WTC11 (cell line): ENCODE measurements around the gene MLXIPL.

Source experiments
- NR3C1 ChIP-seq: sonication (generic); formaldehyde crosslinking; conservative IDR thresholded peaks from 2 replicates; pipeline ENCODE4 v1.8.1; 2023; ENCODE audit warnings: low read depth, mild to moderate bottlenecking, missing genetic modification reagents
- PREB ChIP-seq: sonication (generic); formaldehyde crosslinking; IDR thresholded peaks from 2 replicates; pipeline ENCODE4 v1.8.1; 2022; ENCODE audit warnings: mild to moderate bottlenecking, missing genetic modification reagents, moderate library complexity, borderline replicate concordance
- ZNF138 ChIP-seq: sonication (generic); formaldehyde crosslinking; conservative IDR thresholded peaks from 2 replicates; pipeline ENCODE4 v1.8.1; 2022; ENCODE audit warnings: mild to moderate bottlenecking, moderate library complexity, missing genetic modification reagents
- TF ChIP-seq, protein P1 (sequence below): fragments of 200-600 bp; IDR thresholded peaks from 2 replicates; pipeline ENCODE4 v1.8.0; 2022; ENCODE audit warnings: antibody characterized with exemption
- TF ChIP-seq, protein P2 (sequence below): sonication (generic); formaldehyde crosslinking; IDR thresholded peaks from 2 replicates; pipeline ENCODE4 v1.8.1; 2022; ENCODE audit warnings: low read depth, mild to moderate bottlenecking, moderate library complexity, missing genetic modification reagents, borderline replicate concordance

DNA sequence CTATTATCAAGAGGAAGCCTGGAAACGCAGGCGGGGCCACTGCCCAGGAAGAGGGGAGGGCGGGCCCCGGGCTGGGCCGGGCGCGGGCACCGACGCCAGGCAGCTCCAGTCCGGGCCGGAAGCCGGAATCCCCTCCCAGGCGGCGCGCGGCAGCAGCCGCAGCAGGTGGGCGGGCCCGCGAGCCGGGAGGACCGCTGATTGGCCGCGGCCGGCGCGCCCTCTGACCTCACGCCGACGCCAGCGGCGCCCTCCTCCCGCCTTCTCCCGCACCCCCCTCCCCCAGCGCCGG, 67.3 kb downstream of the MLXIPL start:
- TF ChIP-seq, protein P1, sequence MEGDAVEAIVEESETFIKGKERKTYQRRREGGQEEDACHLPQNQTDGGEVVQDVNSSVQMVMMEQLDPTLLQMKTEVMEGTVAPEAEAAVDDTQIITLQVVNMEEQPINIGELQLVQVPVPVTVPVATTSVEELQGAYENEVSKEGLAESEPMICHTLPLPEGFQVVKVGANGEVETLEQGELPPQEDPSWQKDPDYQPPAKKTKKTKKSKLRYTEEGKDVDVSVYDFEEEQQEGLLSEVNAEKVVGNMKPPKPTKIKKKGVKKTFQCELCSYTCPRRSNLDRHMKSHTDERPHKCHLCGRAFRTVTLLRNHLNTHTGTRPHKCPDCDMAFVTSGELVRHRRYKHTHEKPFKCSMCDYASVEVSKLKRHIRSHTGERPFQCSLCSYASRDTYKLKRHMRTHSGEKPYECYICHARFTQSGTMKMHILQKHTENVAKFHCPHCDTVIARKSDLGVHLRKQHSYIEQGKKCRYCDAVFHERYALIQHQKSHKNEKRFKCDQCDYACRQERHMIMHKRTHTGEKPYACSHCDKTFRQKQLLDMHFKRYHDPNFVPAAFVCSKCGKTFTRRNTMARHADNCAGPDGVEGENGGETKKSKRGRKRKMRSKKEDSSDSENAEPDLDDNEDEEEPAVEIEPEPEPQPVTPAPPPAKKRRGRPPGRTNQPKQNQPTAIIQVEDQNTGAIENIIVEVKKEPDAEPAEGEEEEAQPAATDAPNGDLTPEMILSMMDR, result no peak
- TF ChIP-seq PREB (CRISPR knock-in tag) (no peak), ZNF138 (CRISPR knock-in tag) (no peak), NR3C1 (no peak)
- TF ChIP-seq, protein P2, sequence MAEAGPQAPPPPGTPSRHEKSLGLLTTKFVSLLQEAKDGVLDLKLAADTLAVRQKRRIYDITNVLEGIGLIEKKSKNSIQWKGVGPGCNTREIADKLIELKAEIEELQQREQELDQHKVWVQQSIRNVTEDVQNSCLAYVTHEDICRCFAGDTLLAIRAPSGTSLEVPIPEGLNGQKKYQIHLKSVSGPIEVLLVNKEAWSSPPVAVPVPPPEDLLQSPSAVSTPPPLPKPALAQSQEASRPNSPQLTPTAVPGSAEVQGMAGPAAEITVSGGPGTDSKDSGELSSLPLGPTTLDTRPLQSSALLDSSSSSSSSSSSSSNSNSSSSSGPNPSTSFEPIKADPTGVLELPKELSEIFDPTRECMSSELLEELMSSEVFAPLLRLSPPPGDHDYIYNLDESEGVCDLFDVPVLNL, result no peak
